Thyroid gland (tissue), 4 donors: Measurements from ENCODE around the gene CFHR4.

ENCODE experiments used
- POLR2A ChIP-seq, 2 donors: fragments of 450-650 bp; IDR thresholded peaks; one replicate each; pipeline ENCODE4 v1.6.1; 2017; ENCODE audit warnings: antibody characterized with exemption in 2 of 2, mild to moderate bottlenecking in 2 of 2, moderate library complexity in 1 of 2
- TF ChIP-seq, protein P1 (sequence below), 6 experiments: fragments of 200-600 bp in 3 of 6; fragments of 450-650 bp in 3 of 6; sonication (generic) in 3 of 6; IDR thresholded peaks; one replicate each; pipeline ENCODE4 v1.5.1; 2016 to 2019; ENCODE audit warnings: antibody characterized with exemption in 6 of 6, mild to moderate bottlenecking in 2 of 6, inconsistent platforms in 1 of 6, moderate library complexity in 1 of 6

DNA sequence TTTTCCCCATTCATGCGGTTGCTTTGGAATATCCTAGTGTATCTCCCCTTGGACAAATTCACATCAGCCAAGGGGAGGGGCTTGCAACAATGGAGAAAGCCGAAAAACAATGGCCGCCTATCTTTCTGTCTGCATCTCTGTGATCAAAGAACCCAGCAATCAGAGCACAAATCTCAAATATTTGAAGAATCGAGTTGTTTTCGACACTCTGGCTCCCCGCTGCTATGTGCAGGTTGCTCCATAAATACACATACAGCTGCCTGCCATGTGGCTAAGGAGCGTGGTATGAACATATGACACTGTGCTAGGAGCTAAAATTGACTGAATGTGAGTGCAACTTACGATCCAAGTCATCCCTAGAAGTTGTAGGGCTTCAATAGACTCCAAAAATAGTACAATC lies 8.5 kb downstream of the CFHR4 start:
- TF ChIP-seq, protein P1, sequence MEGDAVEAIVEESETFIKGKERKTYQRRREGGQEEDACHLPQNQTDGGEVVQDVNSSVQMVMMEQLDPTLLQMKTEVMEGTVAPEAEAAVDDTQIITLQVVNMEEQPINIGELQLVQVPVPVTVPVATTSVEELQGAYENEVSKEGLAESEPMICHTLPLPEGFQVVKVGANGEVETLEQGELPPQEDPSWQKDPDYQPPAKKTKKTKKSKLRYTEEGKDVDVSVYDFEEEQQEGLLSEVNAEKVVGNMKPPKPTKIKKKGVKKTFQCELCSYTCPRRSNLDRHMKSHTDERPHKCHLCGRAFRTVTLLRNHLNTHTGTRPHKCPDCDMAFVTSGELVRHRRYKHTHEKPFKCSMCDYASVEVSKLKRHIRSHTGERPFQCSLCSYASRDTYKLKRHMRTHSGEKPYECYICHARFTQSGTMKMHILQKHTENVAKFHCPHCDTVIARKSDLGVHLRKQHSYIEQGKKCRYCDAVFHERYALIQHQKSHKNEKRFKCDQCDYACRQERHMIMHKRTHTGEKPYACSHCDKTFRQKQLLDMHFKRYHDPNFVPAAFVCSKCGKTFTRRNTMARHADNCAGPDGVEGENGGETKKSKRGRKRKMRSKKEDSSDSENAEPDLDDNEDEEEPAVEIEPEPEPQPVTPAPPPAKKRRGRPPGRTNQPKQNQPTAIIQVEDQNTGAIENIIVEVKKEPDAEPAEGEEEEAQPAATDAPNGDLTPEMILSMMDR (IDR thresholded peaks at IDR 0.05), result no peak
- no peak for TF ChIP-seq POLR2A (IDR thresholded peaks at IDR 0.05)
